Measurements from ENCODE around the gene RNF138. TPM values are rescaled to one million over a fixed set of nuclear protein-coding genes. Genes with fewer than 3 reads are reported as not detected.

Gene RNF138
- total and polyA plus RNA-seq, 2 of the 13 experiments (the other 11 are each of a cell fraction or from before 2014, with no cell fraction given) = 14.6 to 33.6 TPM

- 0 out of 2 replicates have a peak, but pooled peaks have one; percentile 35 for TF ChIP-seq ZBTB39 (CRISPR knock-in tag; IDR thresholded peaks at IDR 0.05)
- TF ChIP-seq KLF9 (CRISPR knock-in tag; IDR thresholded peaks at IDR 0.05; ENCODE audit: low read depth) = no peak
- no peak for TF ChIP-seq ZNF232 (CRISPR knock-in tag; IDR thresholded peaks at IDR 0.05; ENCODE audit: borderline replicate concordance)
- TF ChIP-seq ZHX1 (CRISPR knock-in tag; IDR thresholded peaks at IDR 0.05; ENCODE audit: low read depth) = peak; percentile 48; the same call in 1 of the 2 replicates
- TF ChIP-seq ZNF230 (CRISPR knock-in tag; IDR thresholded peaks at IDR 0.05) = 0 out of 2 replicates have a peak, but pooled peaks have one; percentile 22
- TF ChIP-seq SMAD1 (CRISPR knock-in tag; IDR thresholded peaks at IDR 0.05; ENCODE audit: borderline replicate concordance, low read depth) = 0 out of 2 replicates have a peak, but pooled peaks have one; percentile 2
- TF ChIP-seq HIC2 (CRISPR knock-in tag; IDR thresholded peaks at IDR 0.05; ENCODE audit: low read depth) = peak; percentile 40; the same call in 1 of the 2 replicates
- peak; percentile 27; the same call in 1 of the 2 replicates for TF ChIP-seq ZNF142 (CRISPR knock-in tag; IDR thresholded peaks at IDR 0.05)
- TF ChIP-seq UBTF (CRISPR knock-in tag; IDR thresholded peaks at IDR 0.05) = peak; percentile 83
- TF ChIP-seq NKX3-1 (CRISPR knock-in tag; IDR thresholded peaks at IDR 0.05) = 0 out of 2 replicates have a peak, but pooled peaks have one; percentile 15
- 0 out of 2 replicates have a peak, but pooled peaks have one; percentile 32 for TF ChIP-seq ARHGAP35 (CRISPR knock-in tag; IDR thresholded peaks at IDR 0.05; ENCODE audit: borderline replicate concordance)
- TF ChIP-seq SALL2 (CRISPR knock-in tag; IDR thresholded peaks at IDR 0.05) = 0 out of 2 replicates have a peak, but pooled peaks have one; percentile 23
These were observed 888 bp downstream of the RNF138 start (continued) for GRCh38 chr18:32092422-32093101.
